ENCODE measurements around the gene SIGLEC11.

GRCh38 chr19:50000038-50000840 lies 39.3 kb upstream of the SIGLEC11 start:
- TF ChIP-seq TAF1 (conservative IDR thresholded peaks at IDR 0.05) (no peak), CTCF (IDR thresholded peaks at IDR 0.05; ENCODE audit: low read depth, low read length, missing input control) (no peak), HNF4G (IDR thresholded peaks at IDR 0.05) (no peak), REST (IDR thresholded peaks at IDR 0.05) (no peak), JUND (IDR thresholded peaks at IDR 0.05) (no peak), YY1 (IDR thresholded peaks at IDR 0.05) (no peak), FOXA1 (IDR thresholded peaks at IDR 0.05) (no peak), RXRA (IDR thresholded peaks at IDR 0.05) (no peak), EGR1 (IDR thresholded peaks at IDR 0.05; ENCODE audit: low read depth in 2 of 2) (no peak), MAX (IDR thresholded peaks at IDR 0.05) (no peak)
- TF ChIP-seq, protein P1, sequence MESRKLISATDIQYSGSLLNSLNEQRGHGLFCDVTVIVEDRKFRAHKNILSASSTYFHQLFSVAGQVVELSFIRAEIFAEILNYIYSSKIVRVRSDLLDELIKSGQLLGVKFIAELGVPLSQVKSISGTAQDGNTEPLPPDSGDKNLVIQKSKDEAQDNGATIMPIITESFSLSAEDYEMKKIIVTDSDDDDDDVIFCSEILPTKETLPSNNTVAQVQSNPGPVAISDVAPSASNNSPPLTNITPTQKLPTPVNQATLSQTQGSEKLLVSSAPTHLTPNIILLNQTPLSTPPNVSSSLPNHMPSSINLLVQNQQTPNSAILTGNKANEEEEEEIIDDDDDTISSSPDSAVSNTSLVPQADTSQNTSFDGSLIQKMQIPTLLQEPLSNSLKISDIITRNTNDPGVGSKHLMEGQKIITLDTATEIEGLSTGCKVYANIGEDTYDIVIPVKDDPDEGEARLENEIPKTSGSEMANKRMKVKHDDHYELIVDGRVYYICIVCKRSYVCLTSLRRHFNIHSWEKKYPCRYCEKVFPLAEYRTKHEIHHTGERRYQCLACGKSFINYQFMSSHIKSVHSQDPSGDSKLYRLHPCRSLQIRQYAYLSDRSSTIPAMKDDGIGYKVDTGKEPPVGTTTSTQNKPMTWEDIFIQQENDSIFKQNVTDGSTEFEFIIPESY (IDR thresholded peaks at IDR 0.05), result no peak

All from liver (tissue), 3 donors.